Measurements from ENCODE around the gene CSNK2A1. TPM values are rescaled to one million over a fixed set of nuclear protein-coding genes. Genes with fewer than 3 reads are reported as not detected.
A peak's percentile ranks its signal among the peaks of the same experiment; 100 is the strongest.

CSNK2A1 gene
- total RNA-seq, 2 donors from 2014 or later, result 84.5 to 125 TPM

- no peaks in the 10 kb centered on the region for H3K36me3 ChIP-seq
- H3K27ac ChIP-seq, result peak overlapping the region; percentile 48 to 55
- H3K4me1 ChIP-seq, result peaks cover 0 to 48% of the 10 kb centered on the region in 2 donors
- no peak for DNase-seq (ENCODE audit: low spot score)
- TF ChIP-seq CTCF (IDR thresholded peaks at IDR 0.05), result no peak
- H3K4me3 ChIP-seq, result no peak overlapping the region
- no peaks in the 10 kb centered on the region for H3K9me3 ChIP-seq
- no peaks in the 10 kb centered on the region for H3K27me3 ChIP-seq
Observed at GRCh38 chr20:568673-569415, 25.3 kb upstream of the CSNK2A1 start.

- TF ChIP-seq CTCF (IDR thresholded peaks at IDR 0.05), result no peak
- peaks cover 0 to 41% of the 10 kb centered on the region in 2 donors for H3K4me1 ChIP-seq
- no peaks in the 10 kb centered on the region for H3K36me3 ChIP-seq
- H3K27me3 ChIP-seq, result no peaks in the 10 kb centered on the region
- DNase-seq (ENCODE audit: low spot score), result no peak
- H3K9me3 ChIP-seq, result no peaks in the 10 kb centered on the region
- H3K4me3 ChIP-seq, result no peak overlapping the region
- H3K27ac ChIP-seq, result peak overlapping the region; percentile 48 to 55
Observed at GRCh38 chr20:568097-568652, 24.6 kb upstream of the CSNK2A1 start.

DNA sequence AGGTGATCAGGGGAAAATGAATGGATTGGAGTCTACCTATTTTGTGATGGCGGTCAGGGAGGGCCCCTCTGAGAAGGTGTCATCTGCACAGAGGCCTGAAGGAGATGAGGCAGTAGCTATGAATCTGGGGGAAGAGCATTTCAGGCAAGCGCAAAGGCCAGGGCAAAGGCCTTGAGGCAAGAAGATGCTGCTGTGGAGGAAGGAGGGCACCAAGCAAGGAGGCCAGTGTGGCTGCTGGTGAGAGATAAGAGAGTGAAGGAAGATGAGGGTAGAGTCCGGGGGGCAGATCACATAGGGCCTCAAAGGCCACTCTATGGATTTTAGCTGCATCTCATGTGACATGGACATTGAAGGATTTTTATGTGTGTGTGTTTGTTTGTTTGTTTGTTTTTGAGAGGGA lies 20.6 kb upstream of the CSNK2A1 start:
- no peaks in the 10 kb centered on the region for H3K9me3 ChIP-seq
- H3K36me3 ChIP-seq, result no peaks in the 10 kb centered on the region
- H3K27ac ChIP-seq, result no peak overlapping the region
- no peak overlapping the region for H3K4me3 ChIP-seq
- TF ChIP-seq CTCF (IDR thresholded peaks at IDR 0.05), result no peak
- DNase-seq (ENCODE audit: low spot score), result no peak
- peaks cover 0 to 27% of the 10 kb centered on the region in 2 donors for H3K4me1 ChIP-seq
- H3K27me3 ChIP-seq, result no peaks in the 10 kb centered on the region

DNA sequence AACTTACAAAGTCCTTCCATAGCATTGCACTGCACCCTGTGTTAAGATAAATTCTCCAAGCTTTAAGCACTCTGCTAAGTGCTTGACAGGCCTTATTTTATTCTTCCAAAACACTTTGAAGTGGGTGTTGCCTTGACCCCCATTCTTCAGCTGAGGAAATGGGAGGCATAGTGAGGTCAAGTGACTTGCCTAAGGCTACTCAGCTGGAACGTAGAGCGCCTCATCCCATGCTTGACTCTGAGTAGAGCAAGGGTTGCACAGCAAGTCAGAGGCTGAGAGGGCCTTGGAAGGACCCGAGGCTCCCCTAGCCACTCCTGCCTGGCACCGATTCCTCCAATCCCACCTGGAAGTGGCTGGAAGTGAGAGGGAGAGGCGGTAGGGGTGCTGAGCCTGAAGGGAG lies 19.6 kb upstream of the CSNK2A1 start:
- no peak for TF ChIP-seq CTCF (IDR thresholded peaks at IDR 0.05)
- no peaks in the 10 kb centered on the region for H3K36me3 ChIP-seq
- no peak for DNase-seq (ENCODE audit: low spot score)
- H3K27ac ChIP-seq, result no peak overlapping the region
- peaks cover 0 to 17% of the 10 kb centered on the region in 2 donors for H3K4me1 ChIP-seq
- no peak overlapping the region for H3K4me3 ChIP-seq
- no peaks in the 10 kb centered on the region for H3K9me3 ChIP-seq
- no peaks in the 10 kb centered on the region for H3K27me3 ChIP-seq

DNA sequence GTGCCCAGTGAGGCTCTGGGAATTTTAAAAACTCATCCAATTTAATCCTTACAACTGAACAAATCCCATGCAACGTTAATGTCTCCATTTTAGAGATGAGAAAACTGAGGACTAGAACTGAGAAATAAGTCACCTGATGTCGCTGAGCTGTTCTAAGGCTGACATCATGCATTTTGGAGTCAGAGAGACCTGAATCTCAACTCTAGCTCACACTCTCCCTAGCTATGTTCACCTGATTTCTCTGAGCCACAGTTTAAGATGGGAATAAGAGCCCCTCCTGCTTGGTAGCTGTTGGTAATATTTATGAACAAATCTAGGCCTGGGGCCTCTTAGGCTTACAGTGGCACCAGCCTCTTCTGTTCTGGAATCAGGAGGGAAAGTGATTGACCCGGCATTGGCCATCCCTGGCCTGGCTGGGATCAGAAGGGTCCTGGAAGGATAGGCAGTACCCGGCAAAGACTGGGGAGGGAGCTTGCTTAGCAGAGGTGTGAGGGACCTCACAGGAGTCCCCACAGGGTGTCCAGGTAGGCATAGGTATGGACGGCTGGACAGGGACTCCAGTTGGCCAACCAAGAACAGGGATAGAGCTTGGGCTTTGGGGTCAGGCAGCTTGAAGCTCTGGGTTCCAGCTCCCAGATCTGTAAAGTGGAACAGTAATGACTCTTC lies 18.8 kb upstream of the CSNK2A1 start:
- H3K4me3 ChIP-seq, result no peak overlapping the region
- no peak for DNase-seq (ENCODE audit: low spot score)
- TF ChIP-seq CTCF (IDR thresholded peaks at IDR 0.05), result no peak
- H3K4me1 ChIP-seq, result peaks cover 0 to 9% of the 10 kb centered on the region in 2 donors
- H3K27ac ChIP-seq, result no peak overlapping the region
- no peaks in the 10 kb centered on the region for H3K36me3 ChIP-seq
- no peaks in the 10 kb centered on the region for H3K27me3 ChIP-seq
- no peaks in the 10 kb centered on the region for H3K9me3 ChIP-seq

Measured in right atrium auricular region (tissue), 2 donors.